KG1 (cell line): ENCODE measurements around the gene CDKN3.
A peak's percentile ranks its signal among the peaks of the same experiment; 100 is the strongest.
"Not testable (repeated sequence)": the region's sequence is repeated elsewhere in the genome, so short reads cannot be mapped to it uniquely, and the experiment has no call there.

Source experiments
- DNase-seq: peaks from one replicate; lab custom pipeline; 2025; lab: John Stamatoyannopoulos, UW

Gene CDKN3

GRCh38 chr14:54424479-54424901 is 27.7 kb downstream of the CDKN3 start:
- no peak for DNase-seq

DNA sequence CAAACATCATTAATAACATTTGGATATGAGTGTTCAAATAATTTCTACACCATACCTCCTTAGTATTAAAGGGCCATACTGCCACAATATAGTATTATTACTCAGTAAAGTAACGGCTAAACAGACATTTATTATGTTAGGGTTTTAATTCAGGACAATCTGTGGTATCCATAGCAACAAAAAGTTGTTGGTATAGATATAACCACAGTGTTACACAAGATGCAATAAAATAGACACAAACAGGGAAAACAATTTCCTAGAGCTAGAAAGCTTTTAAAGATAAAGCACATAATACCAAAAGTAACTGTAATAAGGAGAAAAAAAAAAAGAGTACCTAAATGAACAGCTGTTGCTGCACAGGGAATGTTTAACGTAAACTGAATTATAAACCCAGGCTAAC is 28.3 kb downstream of the CDKN3 start:
- DNase-seq, result no peak

DNA sequence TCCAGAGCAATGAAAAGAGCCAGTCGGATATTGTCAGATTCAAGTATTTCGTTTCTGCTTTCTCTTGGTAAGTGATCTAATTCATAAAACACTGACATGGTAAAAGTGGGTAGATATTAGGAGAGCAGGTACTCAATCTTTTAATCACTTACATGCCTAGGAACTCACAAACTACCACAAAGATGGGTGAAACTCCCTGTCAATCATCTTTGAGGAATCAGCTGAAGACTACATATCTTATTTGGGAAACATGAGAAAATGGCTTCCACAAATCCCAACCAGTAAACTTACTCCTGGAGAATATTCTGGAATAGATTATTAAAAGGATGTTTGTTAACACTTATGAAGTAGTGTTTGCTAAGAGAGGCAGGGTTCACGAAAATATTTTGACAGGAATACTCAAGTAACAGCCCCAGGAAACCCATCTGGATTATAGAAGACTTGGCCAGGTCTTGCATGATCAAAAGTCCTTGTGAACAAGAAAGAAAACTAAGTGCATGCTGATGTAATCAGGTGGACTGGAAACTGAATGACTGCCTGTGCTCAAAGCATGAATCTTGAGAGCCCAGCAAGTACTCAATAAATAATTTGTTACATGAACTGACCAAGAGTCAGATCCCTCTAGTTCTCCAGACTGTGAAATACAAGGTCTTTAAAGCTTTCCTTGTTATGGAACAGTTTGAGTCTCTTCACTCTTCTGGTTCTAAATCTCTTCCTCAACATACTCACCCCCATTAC is 28.9 kb downstream of the CDKN3 start:
- DNase-seq, result no peak

DNA sequence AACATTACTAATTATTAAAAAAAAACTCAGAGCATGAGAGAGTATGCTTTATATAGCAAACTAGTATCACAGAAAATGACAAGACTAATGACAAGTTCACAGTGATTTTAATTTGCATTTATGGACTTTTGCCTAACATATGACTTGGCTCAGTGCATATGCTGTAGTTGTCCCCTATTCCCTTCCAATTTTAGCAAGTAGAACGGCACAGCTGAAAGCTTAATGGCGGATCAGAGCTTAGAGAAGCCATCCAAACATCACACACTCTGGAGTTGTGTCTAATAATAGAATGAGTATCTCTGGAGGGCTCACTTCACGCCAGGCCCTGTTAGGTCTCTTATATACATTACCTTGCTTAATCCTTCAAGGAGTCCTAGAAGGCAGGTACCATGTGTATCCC is 31.1 kb downstream of the CDKN3 start:
- no peak for DNase-seq

DNA sequence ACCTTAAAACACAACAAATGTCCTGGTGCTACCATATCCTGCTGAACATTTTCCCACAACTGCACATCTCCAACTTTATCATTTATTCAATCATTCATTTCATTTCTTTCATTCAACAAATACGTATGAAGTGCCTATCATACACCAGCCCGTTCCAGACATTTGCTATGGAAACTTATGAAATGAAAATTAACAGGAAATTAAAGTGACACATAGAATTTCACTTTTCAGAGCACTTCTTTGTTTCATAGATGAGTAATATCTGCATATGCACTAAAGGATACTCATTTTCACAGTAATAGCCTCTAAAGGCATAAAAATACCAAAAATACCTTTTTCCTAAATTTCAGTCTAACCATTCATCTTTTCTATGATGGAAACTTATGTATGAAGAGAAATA is 31.7 kb downstream of the CDKN3 start:
- no peak for DNase-seq

DNA sequence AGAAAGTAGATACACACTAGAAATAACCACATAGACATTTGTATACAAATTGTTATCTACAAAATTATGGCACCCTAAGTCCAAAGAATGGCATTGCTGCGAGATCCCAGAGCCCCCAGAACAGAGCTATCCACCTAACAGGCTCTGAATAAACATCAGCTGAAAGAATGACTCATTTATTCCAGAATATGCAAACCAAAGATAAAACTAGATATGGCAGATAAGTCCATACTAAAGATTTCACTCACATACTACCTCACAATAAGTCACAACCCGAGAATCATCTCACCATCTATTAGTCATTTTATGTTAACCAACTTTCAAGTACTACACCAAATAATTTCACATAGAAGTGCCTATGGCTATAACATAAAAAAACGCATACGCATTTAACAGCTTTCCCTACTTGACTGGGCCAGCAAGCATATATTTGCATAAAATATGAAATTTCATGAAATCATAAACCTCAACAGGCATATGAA is 38.7 kb downstream of the CDKN3 start:
- DNase-seq, result no peak

DNA sequence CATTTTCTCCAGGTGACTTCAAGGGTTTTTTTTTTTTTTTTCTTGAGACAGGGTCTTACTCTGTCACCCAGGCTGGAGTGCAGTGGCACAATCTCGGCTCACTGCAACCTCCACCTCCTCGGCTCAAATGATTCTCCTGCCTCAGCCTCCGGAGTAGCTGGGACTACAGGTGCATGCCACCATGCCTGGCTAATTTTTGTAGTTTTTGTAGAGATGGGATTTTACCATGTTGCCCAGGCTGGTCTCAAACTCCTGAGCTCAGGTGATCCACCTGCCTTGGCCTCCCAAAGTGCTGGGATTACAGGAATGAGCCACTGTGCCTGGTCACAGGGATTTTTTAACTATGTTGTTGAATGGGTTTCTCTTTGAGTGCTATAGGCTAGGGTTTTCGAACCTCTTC is 41.1 kb downstream of the CDKN3 start:
- DNase-seq, result not testable (repeated sequence)

- DNase-seq, result no peak
These were observed 41.9 kb downstream of the CDKN3 start for GRCh38 chr14:54438703-54439102.

- DNase-seq, result no peak
These were observed 43.2 kb downstream of the CDKN3 start for GRCh38 chr14:54440037-54440436.

DNA sequence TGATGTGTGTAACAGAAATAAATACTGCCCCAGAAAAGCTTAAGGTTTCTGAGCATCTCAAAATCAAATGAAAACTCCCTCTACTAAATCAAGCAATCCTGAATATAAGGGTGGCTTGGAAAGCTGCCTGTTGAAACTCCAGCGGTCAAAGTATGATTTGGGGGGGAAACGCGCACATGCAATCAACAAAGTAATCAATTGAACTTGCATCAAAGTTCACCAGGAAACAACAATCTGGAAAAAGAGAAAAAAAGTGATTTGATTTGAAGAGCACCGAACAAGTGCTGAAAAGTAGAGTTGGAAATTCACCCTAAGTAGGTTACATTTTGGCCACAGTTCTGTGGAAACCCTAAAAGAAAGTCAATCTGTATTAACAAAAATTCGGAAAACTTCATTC is 43.7 kb downstream of the CDKN3 start:
- DNase-seq, result peak; percentile 27

GRCh38 chr14:54440873-54441868 is 44.4 kb downstream of the CDKN3 start, which contains the start of gene CNIH1:
Gene CNIH1 (minus strand): TSS chr14:54441374. CDS start chr14:54441327, 47 bp downstream.
- DNase-seq, result peak; percentile 66

- not testable (repeated sequence) for DNase-seq
These were observed 46.2 kb downstream of the CDKN3 start for GRCh38 chr14:54442961-54443360.

- no peak for DNase-seq
These were observed 47.2 kb downstream of the CDKN3 start for GRCh38 chr14:54443981-54444380.

DNA sequence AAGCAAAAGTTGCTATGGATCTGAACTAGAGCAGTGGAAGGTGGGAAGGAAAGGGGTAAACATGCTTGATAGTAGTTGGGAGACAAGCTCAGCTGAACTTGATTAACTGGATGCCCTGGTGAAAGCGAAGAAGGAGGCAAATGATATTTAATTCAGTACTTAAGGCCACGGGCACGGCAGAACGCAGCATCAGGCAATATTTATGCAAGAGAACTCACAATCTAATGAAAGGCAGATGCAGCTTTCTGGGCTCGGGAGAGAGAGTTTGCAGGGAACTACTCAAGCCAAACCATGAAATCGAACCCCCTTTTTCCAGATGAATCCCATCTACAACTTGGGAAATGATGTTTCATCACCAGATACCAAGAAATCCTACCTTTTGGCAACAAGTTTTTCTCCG is 47.9 kb downstream of the CDKN3 start:
- DNase-seq, result no peak

DNA sequence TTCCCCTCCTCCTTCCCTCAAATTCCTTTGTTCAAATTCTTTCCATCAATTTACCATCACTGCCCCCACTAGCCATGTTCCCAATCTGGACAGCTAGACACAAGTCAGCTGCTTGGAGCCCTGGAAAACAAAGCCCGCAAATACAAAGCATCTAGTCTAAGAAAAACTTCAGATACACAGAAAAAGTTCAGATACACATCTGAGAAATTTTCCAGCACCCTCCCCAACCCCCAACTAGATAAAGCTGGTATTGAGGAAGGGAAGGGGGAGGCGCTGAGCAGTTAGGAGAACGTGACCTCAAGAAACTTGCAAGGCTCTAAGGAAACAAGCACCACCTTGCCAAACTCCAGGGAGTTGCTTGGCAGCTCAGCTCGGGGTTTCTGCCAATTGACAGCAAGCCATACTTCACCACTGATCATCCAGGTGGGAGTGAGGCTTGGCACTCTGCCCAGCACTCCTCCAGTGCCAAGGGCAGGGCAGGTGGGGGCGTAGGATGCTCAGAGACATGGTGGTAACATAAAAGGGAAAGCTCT is 49.4 kb downstream of the CDKN3 start:
- no peak for DNase-seq

GRCh38 chr14:54447231-54447692 is 50.5 kb downstream of the CDKN3 start:
- peak; percentile 24 for DNase-seq

DNA sequence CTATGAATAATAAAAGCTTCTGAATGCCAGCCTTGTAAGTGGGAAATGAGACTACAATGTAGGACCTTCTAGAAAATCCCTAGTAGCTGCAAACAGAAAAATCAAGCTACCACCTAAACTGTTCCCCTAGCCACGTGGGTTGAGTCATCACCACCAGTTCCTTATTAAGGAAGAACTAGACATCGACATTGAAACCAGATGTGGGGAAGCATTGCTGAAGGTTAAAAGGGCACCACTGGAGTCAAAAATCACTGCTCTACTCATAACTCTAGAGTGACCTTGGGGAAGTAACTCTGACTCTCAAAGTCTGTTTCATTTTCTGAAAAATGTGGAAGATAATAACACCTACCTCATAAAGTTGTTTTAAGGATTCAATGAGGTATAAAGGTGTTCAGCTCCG is 53.7 kb downstream of the CDKN3 start:
- DNase-seq, result no peak

DNA sequence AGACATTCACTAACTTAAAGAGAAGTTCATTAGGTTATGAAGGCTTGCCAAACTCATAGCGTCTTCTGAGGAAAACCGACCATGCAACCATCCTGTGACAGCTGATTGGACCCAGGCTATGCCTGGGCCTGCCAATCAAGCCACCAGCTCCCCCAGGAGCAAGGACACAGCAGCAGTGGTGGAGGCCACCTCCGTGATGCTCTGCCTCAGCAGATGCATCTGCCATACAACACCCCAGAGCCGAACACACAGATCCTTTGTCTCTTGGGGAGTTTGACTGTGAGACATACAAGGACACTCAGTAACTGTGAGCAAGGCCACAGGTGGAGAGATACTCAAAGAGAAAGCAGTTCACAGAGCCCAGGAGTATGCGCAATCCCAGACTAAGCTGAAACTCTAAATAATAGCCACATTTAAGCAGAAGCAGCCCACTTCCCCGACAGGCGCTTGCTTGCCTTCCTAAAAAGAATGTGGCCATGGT is 54.4 kb downstream of the CDKN3 start:
- DNase-seq, result no peak

DNA sequence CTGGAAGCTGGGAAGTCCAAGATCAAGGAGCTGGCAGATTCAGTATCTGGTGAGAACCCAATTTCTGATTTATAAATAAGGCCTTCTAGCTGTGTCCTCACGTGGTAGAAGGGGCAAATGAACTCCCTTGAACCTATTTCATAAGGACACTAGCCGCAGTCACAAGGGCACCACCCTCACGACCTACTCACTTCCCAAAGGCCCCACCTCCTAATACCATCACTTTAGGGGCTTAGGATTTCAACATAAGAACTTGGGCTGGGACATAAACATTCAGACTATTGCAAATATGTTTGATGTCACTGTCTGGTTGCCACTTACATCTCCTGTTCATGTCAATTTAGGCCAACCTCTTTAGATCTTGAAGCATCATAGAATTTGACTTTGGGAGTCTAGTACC is 55.2 kb downstream of the CDKN3 start:
- DNase-seq, result no peak

DNA sequence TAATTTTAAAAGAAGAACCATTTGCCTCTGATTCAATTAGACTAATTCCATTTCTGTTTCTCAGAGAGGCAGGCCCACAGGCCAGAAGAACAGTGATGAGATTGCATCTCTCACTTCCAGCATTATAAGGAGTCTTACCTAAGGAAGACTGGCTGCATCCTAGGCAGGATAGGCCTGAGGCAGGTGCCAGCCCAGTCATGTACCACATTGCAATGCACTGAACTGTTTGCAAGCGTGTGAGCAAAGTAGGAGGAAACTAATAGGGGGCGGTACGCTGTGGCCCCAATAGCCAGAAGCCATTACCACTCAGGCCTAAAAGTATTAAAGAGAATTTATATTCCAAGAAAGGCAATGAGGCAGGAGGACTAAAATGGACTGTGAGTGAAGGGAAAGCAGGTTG is 56.4 kb downstream of the CDKN3 start:
- DNase-seq, result no peak

- not testable (repeated sequence) for DNase-seq
These were observed 57.2 kb downstream of the CDKN3 start for GRCh38 chr14:54453990-54454389.

GRCh38 chr14:54455363-54455762 is 58.6 kb downstream of the CDKN3 start:
- no peak for DNase-seq
